GM12878 (cell line): ENCODE measurements around the gene GSG1. TPM values are rescaled to one million over a fixed set of nuclear protein-coding genes. Genes with fewer than 3 reads are reported as not detected.

Experiments
- ATAC-seq: fragments of 200-7000 bp; cut with Tn5 transposase; 3 replicates; pipeline ENCODE4 v1.9.1; 2020; ENCODE audit warnings: mild to moderate bottlenecking, moderate library complexity
- BruUV-seq: library from RNA; stranded (reverse); fragments of 400-500 nt; replicated peaks from 2 replicates; lab custom pipeline; 2021; lab: Mats Ljungman, UMichigan
- CTCF ChIA-PET: fragments of 300-600 bp; sonication (Branson Sonifier 250); formaldehyde crosslinking; extraction: SDS; loops from one replicate; lab custom pipeline; 2021; ENCODE audit warnings: inconsistent platforms; lab: Yijun Ruan, JAX
- POLR2A ChIA-PET: fragments of 350-600 bp; formaldehyde crosslinking; extraction: SDS; loops from one replicate; lab custom pipeline; 2021; ENCODE audit warnings: inconsistent platforms; lab: Charles Lee
- RAD21 ChIA-PET: fragments of 300-600 bp; sonication (Branson Sonifier 250); formaldehyde crosslinking; loops from one replicate; lab custom pipeline; 2023; ENCODE audit warnings: antibody characterized with exemption; ENCODE audit not compliant: unreplicated experiment; lab: Charles Lee
- SMC1A ChIA-PET: fragments of 300-600 bp; sonication (Branson Sonifier 250); formaldehyde crosslinking; loops from one replicate; lab custom pipeline; 2023; ENCODE audit not compliant: unreplicated experiment, uncharacterized antibody; lab: Charles Lee
- DNase-seq: peaks from one replicate; pipeline ENCODE4 v3.0.0-alpha.2; 2011; ENCODE audit warnings: low read depth, low spot score
- FAIRE-seq: peaks from 3 replicates; lab custom pipeline; 2011; peaks lifted over from hg19 to GRCh38; lab: Jason Lieb, UNC
- H2AFZ ChIP-seq: 2 replicates; pipeline ENCODE4 v1.6.0; 2011; ENCODE audit warnings: low read depth, low read length, control low read depth; ENCODE audit not compliant: control insufficient read depth
- H3K27ac ChIP-seq: 2 replicates; pipeline ENCODE4 v1.5.1; 2011; ENCODE audit warnings: control low read depth; ENCODE audit not compliant: control insufficient read depth, insufficient read depth
- H3K27me3 ChIP-seq, 2 experiments: replicated peaks in 1 of 2; 2 replicates each; pipeline versions ENCODE4 v1.6.0 to v1.6.1; 2011; ENCODE audit warnings: low read length in 1 of 2; ENCODE audit not compliant: control insufficient read depth in 2 of 2, insufficient read depth in 2 of 2
- H3K36me3 ChIP-seq, 2 experiments: 2 replicates each; pipeline ENCODE4 v1.5.1; 2011; ENCODE audit warnings: low read length in 1 of 2; ENCODE audit not compliant: control insufficient read depth in 2 of 2, insufficient read depth in 2 of 2
- H3K4me1 ChIP-seq: 2 replicates; pipeline ENCODE4 v1.6.1; 2011; ENCODE audit warnings: mild to moderate bottlenecking, low read length, moderate library complexity, mixed read lengths; ENCODE audit not compliant: control insufficient read depth, insufficient read depth
- H3K4me2 ChIP-seq: 2 replicates; pipeline ENCODE4 v1.6.0; 2011; ENCODE audit warnings: control low read depth; ENCODE audit not compliant: control insufficient read depth, insufficient read depth
- H3K4me3 ChIP-seq: fragments of 200-600 bp; sonication (generic); 2 replicates; pipeline ENCODE4 v1.5.1; 2016
- H3K79me2 ChIP-seq: 2 replicates; pipeline ENCODE4 v1.6.0; 2011; ENCODE audit warnings: low read length; ENCODE audit not compliant: control insufficient read depth, insufficient read depth
- H3K9ac ChIP-seq: 2 replicates; pipeline ENCODE4 v1.8.0; 2011; ENCODE audit warnings: low read length, control low read depth, mixed read lengths; ENCODE audit not compliant: control insufficient read depth, insufficient read depth
- H3K9me3 ChIP-seq: replicated peaks from 3 replicates; pipeline ENCODE4 v1.5.1; 2011; ENCODE audit warnings: mild to moderate bottlenecking, low read length; ENCODE audit not compliant: control insufficient read depth, insufficient read depth
- H4K20me1 ChIP-seq: 2 replicates; pipeline ENCODE4 v1.6.0; 2011; ENCODE audit not compliant: control insufficient read depth, insufficient read depth
- CEBPZ ChIP-seq: fragments of 150-350 bp; IDR thresholded peaks from 2 replicates; pipeline ENCODE4 v1.6.1; 2016; ENCODE audit warnings: low read depth, low read length
- ESRRA ChIP-seq: IDR thresholded peaks from 2 replicates; pipeline ENCODE4 v1.6.1; 2012; ENCODE audit warnings: mild to moderate bottlenecking, low read length, improper control_type of control experiment
- RAD21 ChIP-seq: IDR thresholded peaks from 2 replicates; pipeline ENCODE4 v1.6.1; 2011; ENCODE audit warnings: mild to moderate bottlenecking, low read depth, low read length, moderate library complexity; ENCODE audit not compliant: insufficient read depth
- RCOR1 ChIP-seq: conservative IDR thresholded peaks from 2 replicates; pipeline ENCODE4 v1.6.1; 2012; ENCODE audit warnings: low read depth, low read length, improper control_type of control experiment
- RELA ChIP-seq: fragments of 450-650 bp; IDR thresholded peaks from 2 replicates; pipeline ENCODE4 v1.8.0; 2014; ENCODE audit warnings: borderline replicate concordance; ENCODE audit not compliant: partially characterized antibody
- SP1 ChIP-seq: IDR thresholded peaks from one replicate; pipeline ENCODE4 v1.6.1; 2011; ENCODE audit warnings: low read depth, low read length
- SPI1 ChIP-seq: IDR thresholded peaks from 2 replicates; pipeline ENCODE4 v1.6.1; 2011; ENCODE audit warnings: low read depth, mild to moderate bottlenecking, low read length, moderate library complexity, borderline replicate concordance; ENCODE audit not compliant: insufficient read depth
- TARDBP ChIP-seq: IDR thresholded peaks from 2 replicates; pipeline ENCODE4 v1.6.1; 2016; ENCODE audit warnings: borderline replicate concordance
- ZNF24 ChIP-seq: fragments of 450-650 bp; IDR thresholded peaks from 2 replicates; pipeline ENCODE4 v1.6.1; 2017; ENCODE audit warnings: antibody characterized with exemption, mild to moderate bottlenecking
- WGBS: methylation state at CpG from one replicate; pipeline ENCODE4 v1.1.6; 2016; ENCODE audit warnings: low lambda C conversion rate; ENCODE audit not compliant: insufficient replicate concordance, insufficient coverage; ENCODE audit errors: missing lambda C conversion rate; 5-methylcytosine and 5-hydroxymethylcytosine counted together
- in situ Hi-C: fragments of 300-500 bp; cut with MboI; formaldehyde crosslinking; loops from 9 replicates; pipeline ENCODE4 v1.14.3; 2018; ENCODE audit warnings: mixed read lengths
- intact Hi-C: fragments of 100-400 bp; cut with micrococcal nuclease; formaldehyde crosslinking; loops from one replicate; pipeline ENCODE4 v1.14.2; 2022; ENCODE audit not compliant: unreplicated experiment
- polyA plus RNA-seq, 11 experiments: library from polyadenylated mRNA; depleted of rRNA in 4 of 11; unstranded in 6 of 11; stranded (reverse) in 5 of 11; fragments of >200 nt; fragmentation: Nextera tagmentation in 4 of 11; fragmentation: Illumina TruSeq in 1 of 11; extraction: Ambion mirVana in 4 of 11; extraction: Trizol in 1 of 11; gene quantifications; 1 replicate in 1 of 11; 2 replicates in 10 of 11; pipeline versions ENCODE4 v1.2.1 to v1.2.3, GENCODE V29; 2011 to 2016; ENCODE audit warnings: inconsistent platforms in 2 of 11, missing spikeins in 2 of 11, low read depth in 1 of 11
- total RNA-seq, 4 experiments: library from RNA; depleted of rRNA in 3 of 4; stranded (reverse); fragments of >200 nt in 3 of 4; fragmentation: Illumina TruSeq in 1 of 4; extraction: Trizol in 1 of 4; gene quantifications; 2 replicates each; pipeline versions ENCODE4 v1.2.1 to v1.2.3, GENCODE V29; 2013 to 2021
- TF ChIP-seq, protein P1 (sequence below): fragments of 450-650 bp; IDR thresholded peaks from 2 replicates; pipeline ENCODE4 v1.6.1; 2017; ENCODE audit warnings: low read depth, mild to moderate bottlenecking, moderate library complexity

Gene GSG1
- total and polyA plus RNA-seq, 10 of the 15 experiments (the other 5 are each of a cell fraction or from before 2014, with no cell fraction given): not detected

DNA sequence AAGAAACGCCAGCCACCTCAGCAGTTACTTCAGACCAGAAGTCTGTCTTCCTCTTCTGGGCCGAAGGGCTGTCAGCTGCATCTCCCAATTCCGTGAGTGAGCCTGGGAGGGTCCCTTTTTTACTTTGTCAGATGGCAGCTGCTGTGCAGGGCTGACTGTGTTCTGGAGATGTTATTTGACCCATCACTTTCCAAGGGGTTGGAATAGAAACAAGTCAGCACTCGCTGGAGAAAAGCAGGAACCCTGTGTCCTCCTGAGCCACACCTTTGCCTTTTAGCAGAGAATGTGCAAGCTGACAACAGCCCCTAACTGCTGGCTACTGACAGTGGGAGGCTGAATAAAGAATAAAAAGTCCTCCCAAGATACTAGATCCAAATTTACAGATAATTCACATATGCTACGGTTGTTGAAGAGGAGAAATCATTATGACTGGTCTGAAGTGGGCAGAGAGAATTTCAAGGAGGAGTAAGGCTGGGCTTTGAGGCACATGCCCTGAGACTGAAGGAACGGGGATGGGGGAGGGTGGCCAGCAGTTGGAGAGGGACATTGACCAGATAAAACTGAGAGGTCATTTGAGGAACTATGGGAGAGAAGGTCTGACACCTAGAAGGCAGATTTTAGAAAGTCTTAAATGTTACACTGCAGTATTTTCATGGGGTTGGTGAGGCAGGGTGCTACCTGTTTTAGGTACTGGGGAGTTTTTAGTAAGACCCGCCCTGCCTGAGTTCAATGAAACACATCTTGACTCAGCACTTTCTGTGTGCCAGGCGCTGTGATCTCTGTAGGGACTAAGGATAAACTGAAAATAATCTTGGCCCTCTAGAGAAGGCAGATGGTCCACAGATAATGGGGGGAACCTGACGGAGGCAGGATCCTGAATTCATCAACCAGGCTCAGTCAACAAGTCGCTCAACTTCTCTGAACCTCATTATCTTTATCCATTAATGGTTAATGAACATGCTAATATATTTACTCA lies 31.9 kb downstream of the GSG1 start (continued):
- TF ChIP-seq ESRRA (no peak), ZNF24 (no peak), RELA (no peak)

- no peaks in the 10 kb centered on the region for H3K79me2 ChIP-seq
- ATAC-seq (no peak), FAIRE-seq (no peak), DNase-seq (no peak)
- CTCF ChIA-PET: no interaction called here
- no peak overlapping the region for H3K9ac ChIP-seq
- SMC1A ChIA-PET: no interaction called here
- RAD21 ChIA-PET: no interaction called here
- 59% methylated on average over 6 of the region's 6 CpGs for WGBS
- H3K9me3 ChIP-seq: no peaks in the 10 kb centered on the region
- H3K4me2 ChIP-seq: no peak overlapping the region
- 0 out of 4 replicates have a peak, but pooled peaks cover 0 to 3% of the 10 kb centered on the region in 2 experiments for H3K27me3 ChIP-seq
- in situ Hi-C loops: no loop called here
- intact Hi-C loops: no loop called here
- H3K4me3 ChIP-seq: no peak overlapping the region
- no peak overlapping the region for H3K27ac ChIP-seq
- BruUV-seq: no TSS peak
- POLR2A ChIA-PET: no interaction called here
- no peaks in the 10 kb centered on the region for H3K4me1 ChIP-seq
- H3K36me3 ChIP-seq: no peaks in the 10 kb centered on the region
- TF ChIP-seq TARDBP: no peak
- TF ChIP-seq SP1: no peak
- TF ChIP-seq RCOR1: no peak
- TF ChIP-seq RAD21: no peak
- no peak for TF ChIP-seq SPI1
- TF ChIP-seq, protein P1, sequence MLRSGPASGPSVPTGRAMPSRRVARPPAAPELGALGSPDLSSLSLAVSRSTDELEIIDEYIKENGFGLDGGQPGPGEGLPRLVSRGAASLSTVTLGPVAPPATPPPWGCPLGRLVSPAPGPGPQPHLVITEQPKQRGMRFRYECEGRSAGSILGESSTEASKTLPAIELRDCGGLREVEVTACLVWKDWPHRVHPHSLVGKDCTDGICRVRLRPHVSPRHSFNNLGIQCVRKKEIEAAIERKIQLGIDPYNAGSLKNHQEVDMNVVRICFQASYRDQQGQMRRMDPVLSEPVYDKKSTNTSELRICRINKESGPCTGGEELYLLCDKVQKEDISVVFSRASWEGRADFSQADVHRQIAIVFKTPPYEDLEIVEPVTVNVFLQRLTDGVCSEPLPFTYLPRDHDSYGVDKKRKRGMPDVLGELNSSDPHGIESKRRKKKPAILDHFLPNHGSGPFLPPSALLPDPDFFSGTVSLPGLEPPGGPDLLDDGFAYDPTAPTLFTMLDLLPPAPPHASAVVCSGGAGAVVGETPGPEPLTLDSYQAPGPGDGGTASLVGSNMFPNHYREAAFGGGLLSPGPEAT: no peak
- TF ChIP-seq CEBPZ: no peak
- no peak overlapping the region for H2AFZ ChIP-seq
- H4K20me1 ChIP-seq: no peaks in the 10 kb centered on the region
Measured at GRCh38 chr12:13069380-13069779, 34.1 kb downstream of the GSG1 start.
